K562 (cell line): ENCODE results near the gene PYM1. TPM values are rescaled to one million over a fixed set of nuclear protein-coding genes. Genes with fewer than 3 reads are reported as not detected.

Experiments
- IFI16 ChIP-seq: fragments of 250-450 bp; sonication (Bioruptor Pico); IDR thresholded peaks from 2 replicates; pipeline ENCODE4 v2.1.2; 2022; ENCODE audit warnings: mild to moderate bottlenecking, inconsistent platforms
- SNIP1 ChIP-seq: fragments of 450-650 bp; IDR thresholded peaks from 2 replicates; pipeline ENCODE4 v1.7.1; 2017; ENCODE audit warnings: low read depth, mild to moderate bottlenecking
- ZNF121 ChIP-seq: sonication (generic); formaldehyde crosslinking; conservative IDR thresholded peaks from 2 replicates; pipeline ENCODE4 v1.8.0; 2022; ENCODE audit warnings: missing genetic modification reagents
- polyA plus RNA-seq, 8 experiments: library from polyadenylated mRNA; depleted of rRNA in 4 of 8; stranded (reverse) in 5 of 8; unstranded in 3 of 8; fragments of >200 nt; fragmentation: Nextera tagmentation in 2 of 8; fragmentation: Illumina TruSeq in 1 of 8; extraction: Ambion mirVana in 2 of 8; extraction: Trizol in 1 of 8; gene quantifications; 2 replicates each; pipeline versions ENCODE4 v1.2.1 to v1.2.3, GENCODE V29; 2011 to 2014; ENCODE audit warnings: inconsistent platforms in 1 of 8, missing spikeins in 1 of 8
- total RNA-seq, 7 experiments: library from RNA; depleted of rRNA in 6 of 7; stranded (reverse); fragments of >200 nt in 6 of 7; fragmentation: Illumina TruSeq in 2 of 7; extraction: Trizol in 2 of 7; gene quantifications; 2 replicates each; pipeline versions ENCODE4 v1.2.1 to v1.2.3, GENCODE V29; 2011 to 2021; ENCODE audit warnings: low replicate concordance in 1 of 7
- TF ChIP-seq, protein P1 (sequence below): fragments of 250-450 bp; sonication (Bioruptor Pico); IDR thresholded peaks from 2 replicates; pipeline ENCODE4 v1.8.0; 2022; ENCODE audit warnings: inconsistent platforms
- TF ChIP-seq, protein P2 (sequence below), 2 experiments: fragments of 150-350 bp in 1 of 2; IDR thresholded peaks; 2 replicates each; pipeline ENCODE4 v1.6.1; 2012 to 2016; ENCODE audit warnings: low read depth in 2 of 2, low read length in 2 of 2, mild to moderate bottlenecking in 1 of 2, moderate library complexity in 1 of 2
- TF ChIP-seq, protein P3 (sequence below): sonication (generic); formaldehyde crosslinking; IDR thresholded peaks from 2 replicates; pipeline ENCODE4 v1.4.0; 2020; ENCODE audit warnings: mild to moderate bottlenecking, missing genetic modification reagents
- TF ChIP-seq, protein P4 (sequence below): fragments of 450-650 bp; IDR thresholded peaks from 2 replicates; pipeline ENCODE4 v1.6.1; 2016; ENCODE audit warnings: low read depth

PYM1 gene
- total and polyA plus RNA-seq, 9 of the 15 experiments (the other 6 are each of a cell fraction or from before 2014, with no cell fraction given), result 29.0 to 51.3 (median 34.1) TPM

DNA sequence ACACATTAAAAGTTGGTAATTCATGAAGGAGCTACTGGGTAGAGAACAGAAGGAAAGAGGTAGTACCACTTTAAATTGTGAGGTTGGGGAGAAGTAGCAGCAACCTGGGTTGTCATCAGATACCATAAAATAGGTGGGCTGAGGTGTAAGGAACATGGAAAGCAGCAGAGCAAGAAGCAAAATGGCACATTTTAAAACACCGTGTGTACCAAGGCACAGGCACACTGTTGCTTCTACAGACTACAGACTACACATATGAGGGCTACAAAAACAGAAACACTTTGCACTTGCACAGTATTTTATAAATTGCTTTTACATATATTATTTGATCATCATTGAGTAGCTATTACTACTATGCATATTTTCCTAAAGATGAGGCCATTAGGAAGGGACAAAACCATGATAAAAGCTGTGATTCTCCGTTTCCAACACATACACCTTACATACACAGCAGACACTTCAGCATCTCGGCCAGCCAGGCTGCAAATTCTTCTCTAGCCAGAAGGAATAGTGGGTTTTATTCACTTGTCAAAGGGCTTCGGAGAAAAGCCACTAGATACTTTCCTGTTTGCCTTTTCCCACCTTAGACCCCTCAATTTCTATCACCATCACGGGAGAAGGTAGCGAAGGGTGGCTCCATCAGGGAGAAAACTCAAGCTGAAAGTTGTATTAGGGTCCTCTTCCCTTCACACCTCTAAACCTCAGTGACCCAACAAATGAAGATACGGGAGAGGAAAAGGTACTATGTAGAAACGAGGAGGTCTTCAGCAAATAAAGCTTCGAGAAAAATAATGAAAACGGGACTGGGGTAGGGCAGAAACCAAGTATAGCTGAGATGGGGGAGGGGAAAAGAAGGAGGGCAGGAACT is 1.6 kb downstream of the PYM1 start (continued):
- TF ChIP-seq, protein P1, sequence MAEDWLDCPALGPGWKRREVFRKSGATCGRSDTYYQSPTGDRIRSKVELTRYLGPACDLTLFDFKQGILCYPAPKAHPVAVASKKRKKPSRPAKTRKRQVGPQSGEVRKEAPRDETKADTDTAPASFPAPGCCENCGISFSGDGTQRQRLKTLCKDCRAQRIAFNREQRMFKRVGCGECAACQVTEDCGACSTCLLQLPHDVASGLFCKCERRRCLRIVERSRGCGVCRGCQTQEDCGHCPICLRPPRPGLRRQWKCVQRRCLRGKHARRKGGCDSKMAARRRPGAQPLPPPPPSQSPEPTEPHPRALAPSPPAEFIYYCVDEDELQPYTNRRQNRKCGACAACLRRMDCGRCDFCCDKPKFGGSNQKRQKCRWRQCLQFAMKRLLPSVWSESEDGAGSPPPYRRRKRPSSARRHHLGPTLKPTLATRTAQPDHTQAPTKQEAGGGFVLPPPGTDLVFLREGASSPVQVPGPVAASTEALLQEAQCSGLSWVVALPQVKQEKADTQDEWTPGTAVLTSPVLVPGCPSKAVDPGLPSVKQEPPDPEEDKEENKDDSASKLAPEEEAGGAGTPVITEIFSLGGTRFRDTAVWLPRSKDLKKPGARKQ (CRISPR knock-in tag), result no peak
- TF ChIP-seq, protein P2, sequence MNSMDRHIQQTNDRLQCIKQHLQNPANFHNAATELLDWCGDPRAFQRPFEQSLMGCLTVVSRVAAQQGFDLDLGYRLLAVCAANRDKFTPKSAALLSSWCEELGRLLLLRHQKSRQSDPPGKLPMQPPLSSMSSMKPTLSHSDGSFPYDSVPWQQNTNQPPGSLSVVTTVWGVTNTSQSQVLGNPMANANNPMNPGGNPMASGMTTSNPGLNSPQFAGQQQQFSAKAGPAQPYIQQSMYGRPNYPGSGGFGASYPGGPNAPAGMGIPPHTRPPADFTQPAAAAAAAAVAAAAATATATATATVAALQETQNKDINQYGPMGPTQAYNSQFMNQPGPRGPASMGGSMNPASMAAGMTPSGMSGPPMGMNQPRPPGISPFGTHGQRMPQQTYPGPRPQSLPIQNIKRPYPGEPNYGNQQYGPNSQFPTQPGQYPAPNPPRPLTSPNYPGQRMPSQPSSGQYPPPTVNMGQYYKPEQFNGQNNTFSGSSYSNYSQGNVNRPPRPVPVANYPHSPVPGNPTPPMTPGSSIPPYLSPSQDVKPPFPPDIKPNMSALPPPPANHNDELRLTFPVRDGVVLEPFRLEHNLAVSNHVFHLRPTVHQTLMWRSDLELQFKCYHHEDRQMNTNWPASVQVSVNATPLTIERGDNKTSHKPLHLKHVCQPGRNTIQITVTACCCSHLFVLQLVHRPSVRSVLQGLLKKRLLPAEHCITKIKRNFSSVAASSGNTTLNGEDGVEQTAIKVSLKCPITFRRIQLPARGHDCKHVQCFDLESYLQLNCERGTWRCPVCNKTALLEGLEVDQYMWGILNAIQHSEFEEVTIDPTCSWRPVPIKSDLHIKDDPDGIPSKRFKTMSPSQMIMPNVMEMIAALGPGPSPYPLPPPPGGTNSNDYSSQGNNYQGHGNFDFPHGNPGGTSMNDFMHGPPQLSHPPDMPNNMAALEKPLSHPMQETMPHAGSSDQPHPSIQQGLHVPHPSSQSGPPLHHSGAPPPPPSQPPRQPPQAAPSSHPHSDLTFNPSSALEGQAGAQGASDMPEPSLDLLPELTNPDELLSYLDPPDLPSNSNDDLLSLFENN (IDR thresholded peaks at IDR 0.05; ENCODE audit: low read depth in 2 of 2, low read length in 2 of 2), result no peak
- TF ChIP-seq IFI16 (CRISPR knock-in tag) (no peak), ZNF121 (CRISPR knock-in tag) (no peak), SNIP1 (peak; percentile 27; the same call in 1 of the 2 replicates)
- TF ChIP-seq, protein P3, sequence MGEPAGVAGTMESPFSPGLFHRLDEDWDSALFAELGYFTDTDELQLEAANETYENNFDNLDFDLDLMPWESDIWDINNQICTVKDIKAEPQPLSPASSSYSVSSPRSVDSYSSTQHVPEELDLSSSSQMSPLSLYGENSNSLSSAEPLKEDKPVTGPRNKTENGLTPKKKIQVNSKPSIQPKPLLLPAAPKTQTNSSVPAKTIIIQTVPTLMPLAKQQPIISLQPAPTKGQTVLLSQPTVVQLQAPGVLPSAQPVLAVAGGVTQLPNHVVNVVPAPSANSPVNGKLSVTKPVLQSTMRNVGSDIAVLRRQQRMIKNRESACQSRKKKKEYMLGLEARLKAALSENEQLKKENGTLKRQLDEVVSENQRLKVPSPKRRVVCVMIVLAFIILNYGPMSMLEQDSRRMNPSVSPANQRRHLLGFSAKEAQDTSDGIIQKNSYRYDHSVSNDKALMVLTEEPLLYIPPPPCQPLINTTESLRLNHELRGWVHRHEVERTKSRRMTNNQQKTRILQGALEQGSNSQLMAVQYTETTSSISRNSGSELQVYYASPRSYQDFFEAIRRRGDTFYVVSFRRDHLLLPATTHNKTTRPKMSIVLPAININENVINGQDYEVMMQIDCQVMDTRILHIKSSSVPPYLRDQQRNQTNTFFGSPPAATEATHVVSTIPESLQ (CRISPR knock-in tag), result no peak
- TF ChIP-seq, protein P4, sequence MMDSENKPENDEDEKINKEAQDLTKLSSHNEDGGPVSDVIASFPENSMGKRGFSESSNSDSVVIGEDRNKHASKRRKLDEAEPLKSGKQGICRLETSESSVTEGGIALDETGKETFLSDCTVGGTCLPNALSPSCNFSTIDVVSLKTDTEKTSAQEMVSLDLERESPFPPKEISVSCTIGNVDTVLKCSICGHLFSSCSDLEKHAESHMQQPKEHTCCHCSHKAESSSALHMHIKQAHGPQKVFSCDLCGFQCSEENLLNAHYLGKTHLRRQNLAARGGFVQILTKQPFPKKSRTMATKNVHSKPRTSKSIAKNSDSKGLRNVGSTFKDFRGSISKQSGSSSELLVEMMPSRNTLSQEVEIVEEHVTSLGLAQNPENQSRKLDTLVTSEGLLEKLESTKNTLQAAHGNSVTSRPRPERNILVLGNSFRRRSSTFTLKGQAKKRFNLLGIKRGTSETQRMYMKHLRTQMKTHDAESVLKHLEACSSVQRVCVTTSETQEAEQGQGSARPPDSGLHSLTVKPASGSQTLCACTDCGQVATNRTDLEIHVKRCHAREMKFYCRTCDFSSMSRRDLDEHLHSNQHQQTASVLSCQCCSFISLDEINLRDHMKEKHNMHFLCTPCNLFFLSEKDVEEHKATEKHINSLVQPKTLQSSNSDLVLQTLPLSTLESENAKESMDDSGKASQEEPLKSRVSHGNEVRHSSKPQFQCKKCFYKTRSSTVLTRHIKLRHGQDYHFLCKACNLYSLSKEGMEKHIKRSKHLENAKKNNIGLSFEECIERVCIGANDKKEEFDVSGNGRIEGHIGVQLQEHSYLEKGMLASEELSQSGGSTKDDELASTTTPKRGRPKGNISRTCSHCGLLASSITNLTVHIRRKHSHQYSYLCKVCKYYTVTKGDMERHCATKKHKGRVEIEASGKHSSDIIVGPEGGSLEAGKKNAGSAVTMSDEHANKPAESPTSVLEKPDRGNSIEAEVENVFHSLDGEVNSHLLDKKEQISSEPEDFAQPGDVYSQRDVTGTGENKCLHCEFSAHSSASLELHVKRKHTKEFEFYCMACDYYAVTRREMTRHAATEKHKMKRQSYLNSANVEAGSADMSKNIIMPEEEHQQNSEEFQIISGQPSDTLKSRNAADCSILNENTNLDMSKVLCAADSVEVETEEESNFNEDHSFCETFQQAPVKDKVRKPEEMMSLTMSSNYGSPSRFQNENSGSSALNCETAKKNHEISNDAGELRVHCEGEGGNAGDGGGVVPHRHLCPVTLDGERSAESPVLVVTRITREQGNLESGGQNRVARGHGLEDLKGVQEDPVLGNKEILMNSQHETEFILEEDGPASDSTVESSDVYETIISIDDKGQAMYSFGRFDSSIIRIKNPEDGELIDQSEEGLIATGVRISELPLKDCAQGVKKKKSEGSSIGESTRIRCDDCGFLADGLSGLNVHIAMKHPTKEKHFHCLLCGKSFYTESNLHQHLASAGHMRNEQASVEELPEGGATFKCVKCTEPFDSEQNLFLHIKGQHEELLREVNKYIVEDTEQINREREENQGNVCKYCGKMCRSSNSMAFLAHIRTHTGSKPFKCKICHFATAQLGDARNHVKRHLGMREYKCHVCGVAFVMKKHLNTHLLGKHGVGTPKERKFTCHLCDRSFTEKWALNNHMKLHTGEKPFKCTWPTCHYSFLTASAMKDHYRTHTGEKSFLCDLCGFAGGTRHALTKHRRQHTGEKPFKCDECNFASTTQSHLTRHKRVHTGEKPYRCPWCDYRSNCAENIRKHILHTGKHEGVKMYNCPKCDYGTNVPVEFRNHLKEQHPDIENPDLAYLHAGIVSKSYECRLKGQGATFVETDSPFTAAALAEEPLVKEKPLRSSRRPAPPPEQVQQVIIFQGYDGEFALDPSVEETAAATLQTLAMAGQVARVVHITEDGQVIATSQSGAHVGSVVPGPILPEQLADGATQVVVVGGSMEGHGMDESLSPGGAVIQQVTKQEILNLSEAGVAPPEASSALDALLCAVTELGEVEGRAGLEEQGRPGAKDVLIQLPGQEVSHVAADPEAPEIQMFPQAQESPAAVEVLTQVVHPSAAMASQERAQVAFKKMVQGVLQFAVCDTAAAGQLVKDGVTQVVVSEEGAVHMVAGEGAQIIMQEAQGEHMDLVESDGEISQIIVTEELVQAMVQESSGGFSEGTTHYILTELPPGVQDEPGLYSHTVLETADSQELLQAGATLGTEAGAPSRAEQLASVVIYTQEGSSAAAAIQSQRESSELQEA, result 0 out of 2 replicates have a peak, but pooled peaks have one; percentile 23
